GM10266 (cell line): ENCODE data around the gene SPOCK1.

ENCODE experiments used
- DNase-seq: peaks from one replicate; pipeline ENCODE4 v3.0.0; 2012; ENCODE audit errors: extremely low spot score
- TF ChIP-seq, protein P1 (sequence below): IDR thresholded peaks from 2 replicates; pipeline ENCODE4 v1.5.1; 2012; ENCODE audit warnings: mild to moderate bottlenecking, low read depth; ENCODE audit not compliant: control insufficient read depth, insufficient read depth; ENCODE audit errors: missing control alignments

SPOCK1 gene

GRCh38 chr5:137122075-137122474 is 377.1 kb downstream of the SPOCK1 start:
- TF ChIP-seq, protein P1, sequence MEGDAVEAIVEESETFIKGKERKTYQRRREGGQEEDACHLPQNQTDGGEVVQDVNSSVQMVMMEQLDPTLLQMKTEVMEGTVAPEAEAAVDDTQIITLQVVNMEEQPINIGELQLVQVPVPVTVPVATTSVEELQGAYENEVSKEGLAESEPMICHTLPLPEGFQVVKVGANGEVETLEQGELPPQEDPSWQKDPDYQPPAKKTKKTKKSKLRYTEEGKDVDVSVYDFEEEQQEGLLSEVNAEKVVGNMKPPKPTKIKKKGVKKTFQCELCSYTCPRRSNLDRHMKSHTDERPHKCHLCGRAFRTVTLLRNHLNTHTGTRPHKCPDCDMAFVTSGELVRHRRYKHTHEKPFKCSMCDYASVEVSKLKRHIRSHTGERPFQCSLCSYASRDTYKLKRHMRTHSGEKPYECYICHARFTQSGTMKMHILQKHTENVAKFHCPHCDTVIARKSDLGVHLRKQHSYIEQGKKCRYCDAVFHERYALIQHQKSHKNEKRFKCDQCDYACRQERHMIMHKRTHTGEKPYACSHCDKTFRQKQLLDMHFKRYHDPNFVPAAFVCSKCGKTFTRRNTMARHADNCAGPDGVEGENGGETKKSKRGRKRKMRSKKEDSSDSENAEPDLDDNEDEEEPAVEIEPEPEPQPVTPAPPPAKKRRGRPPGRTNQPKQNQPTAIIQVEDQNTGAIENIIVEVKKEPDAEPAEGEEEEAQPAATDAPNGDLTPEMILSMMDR: no peak
- DNase-seq: no peak

DNA sequence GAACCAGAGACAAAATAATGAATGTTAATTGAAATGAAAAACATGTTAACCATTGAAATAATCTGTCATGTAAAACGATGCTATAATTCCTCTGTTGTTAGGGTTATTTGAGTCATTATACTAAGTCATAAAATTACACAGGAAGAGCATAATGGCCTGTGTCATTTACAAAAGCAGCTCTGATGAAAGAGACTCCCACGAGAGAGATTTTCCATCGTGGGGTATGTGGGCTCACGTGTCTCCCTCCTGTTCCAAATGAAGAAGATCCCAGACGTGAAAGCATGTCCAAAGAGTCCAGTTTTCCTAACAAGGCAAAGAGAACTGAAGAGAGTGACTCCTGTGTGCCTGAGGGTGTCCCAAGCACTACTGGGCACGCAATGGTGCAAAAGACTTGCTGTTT is 379.8 kb downstream of the SPOCK1 start:
- DNase-seq: no peak
- TF ChIP-seq, protein P1: no peak

DNA sequence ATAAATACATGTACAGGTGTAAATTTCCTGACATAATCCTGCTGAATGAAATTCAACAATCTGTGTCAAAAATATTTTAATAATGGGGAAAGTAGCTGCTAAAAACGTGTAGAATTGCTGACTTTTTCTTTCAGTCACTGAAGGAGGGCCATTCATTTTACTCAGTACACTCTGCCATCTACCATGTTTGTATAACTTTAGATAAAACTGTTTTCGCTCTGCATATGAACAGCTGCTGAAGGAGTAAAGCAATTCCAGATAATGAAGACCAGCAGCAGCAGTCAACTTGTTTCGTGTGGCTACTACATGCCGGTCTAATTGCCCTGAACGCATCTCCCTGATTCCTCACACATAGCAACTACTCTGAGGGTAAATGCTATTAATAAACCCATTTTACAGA is 380.5 kb downstream of the SPOCK1 start:
- DNase-seq: no peak
- TF ChIP-seq, protein P1: no peak

DNA sequence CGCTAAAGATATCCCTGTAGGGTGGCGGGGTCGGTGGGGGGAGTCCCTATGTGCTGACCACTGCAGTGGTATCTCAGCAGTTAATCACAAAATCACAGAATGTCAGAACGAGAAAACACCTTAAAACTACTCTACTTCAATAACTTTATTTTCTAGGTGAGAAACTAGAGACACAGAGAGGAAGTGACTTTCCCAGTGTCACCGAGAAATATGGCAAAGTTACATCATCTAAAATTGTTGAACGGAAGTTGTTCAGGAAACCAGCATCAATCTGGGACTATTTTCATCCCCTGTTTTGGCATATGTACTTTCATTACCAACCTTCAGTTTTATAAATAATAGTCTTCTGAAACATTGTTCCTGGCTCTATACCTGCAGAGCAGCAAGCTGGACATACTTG is 384.0 kb downstream of the SPOCK1 start:
- no peak for DNase-seq
- TF ChIP-seq, protein P1: no peak

DNA sequence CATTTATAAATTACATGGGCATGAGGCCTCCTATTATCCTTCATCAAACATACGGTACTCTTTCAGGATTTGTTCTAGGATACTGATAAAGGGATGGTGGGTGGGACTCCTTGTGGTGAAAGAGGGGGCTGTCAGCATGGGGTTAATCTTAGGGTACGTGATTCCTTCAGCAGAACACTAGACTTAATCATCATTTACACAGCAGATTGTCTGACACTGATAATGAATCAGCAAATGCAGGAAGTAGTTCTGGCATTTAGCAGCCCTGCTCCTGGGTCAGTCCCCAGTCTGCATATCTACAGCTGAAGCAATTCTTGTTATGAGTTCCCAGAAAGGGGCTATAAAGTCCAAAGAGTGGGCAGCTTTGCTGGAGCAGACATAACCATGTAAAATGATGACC is 384.6 kb downstream of the SPOCK1 start:
- DNase-seq: no peak
- TF ChIP-seq, protein P1: no peak

DNA sequence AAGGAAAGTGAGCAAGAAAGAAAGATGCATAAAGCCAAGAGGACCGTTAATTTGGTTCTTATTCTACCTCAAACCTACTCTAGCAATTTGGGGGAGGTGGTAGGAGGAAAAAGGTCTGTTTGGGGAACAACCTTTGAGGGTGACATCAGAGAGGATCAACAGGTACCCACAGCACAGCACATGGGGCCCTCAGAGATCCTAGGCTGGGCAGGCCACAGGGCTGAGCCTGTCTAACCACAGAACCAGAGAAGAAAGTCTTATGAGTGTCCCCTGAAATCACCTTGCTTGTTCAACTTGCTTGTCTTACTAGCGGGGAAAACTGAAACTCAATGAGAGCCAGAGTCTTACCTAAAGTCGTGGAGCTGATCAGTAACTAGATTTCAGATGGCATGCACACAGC is 385.2 kb downstream of the SPOCK1 start:
- DNase-seq: no peak
- TF ChIP-seq, protein P1: no peak

GRCh38 chr5:137113161-137113560 is 386.0 kb downstream of the SPOCK1 start:
- TF ChIP-seq, protein P1: no peak
- DNase-seq: no peak
